ENCODE measurements around the gene ABLIM1.

DNA sequence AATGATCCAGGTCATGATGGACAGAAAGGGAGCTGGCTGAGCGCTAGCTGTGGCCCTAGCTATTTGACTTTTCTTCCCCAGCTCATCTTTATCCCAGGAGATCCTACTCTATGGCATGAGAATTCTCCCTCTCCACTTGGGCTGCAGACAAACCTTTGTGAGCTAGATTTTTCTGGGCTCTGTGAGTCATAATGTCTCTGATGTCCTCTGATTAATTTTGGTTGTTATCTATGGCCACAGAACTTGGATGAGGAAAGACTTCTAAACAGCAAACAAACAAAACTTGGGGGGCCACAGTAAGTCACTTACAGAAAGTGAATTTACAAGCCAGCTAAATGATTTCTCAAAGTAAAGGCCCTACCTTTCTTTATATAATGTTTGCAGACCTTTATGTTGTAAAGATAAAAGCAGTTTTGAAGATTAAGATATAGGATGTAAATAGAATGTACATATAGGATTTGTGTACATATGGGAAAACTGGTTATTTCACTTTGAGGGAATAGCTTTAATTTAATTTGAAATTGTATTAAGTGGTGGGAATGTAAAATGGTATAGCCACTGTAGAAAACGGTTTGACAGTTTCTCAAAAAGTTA, 10.4 kb downstream of the ABLIM1 start:
- TF ChIP-seq POLR2AphosphoS5 (IDR thresholded peaks at IDR 0.05) = no peak
- TF ChIP-seq, protein P1, sequence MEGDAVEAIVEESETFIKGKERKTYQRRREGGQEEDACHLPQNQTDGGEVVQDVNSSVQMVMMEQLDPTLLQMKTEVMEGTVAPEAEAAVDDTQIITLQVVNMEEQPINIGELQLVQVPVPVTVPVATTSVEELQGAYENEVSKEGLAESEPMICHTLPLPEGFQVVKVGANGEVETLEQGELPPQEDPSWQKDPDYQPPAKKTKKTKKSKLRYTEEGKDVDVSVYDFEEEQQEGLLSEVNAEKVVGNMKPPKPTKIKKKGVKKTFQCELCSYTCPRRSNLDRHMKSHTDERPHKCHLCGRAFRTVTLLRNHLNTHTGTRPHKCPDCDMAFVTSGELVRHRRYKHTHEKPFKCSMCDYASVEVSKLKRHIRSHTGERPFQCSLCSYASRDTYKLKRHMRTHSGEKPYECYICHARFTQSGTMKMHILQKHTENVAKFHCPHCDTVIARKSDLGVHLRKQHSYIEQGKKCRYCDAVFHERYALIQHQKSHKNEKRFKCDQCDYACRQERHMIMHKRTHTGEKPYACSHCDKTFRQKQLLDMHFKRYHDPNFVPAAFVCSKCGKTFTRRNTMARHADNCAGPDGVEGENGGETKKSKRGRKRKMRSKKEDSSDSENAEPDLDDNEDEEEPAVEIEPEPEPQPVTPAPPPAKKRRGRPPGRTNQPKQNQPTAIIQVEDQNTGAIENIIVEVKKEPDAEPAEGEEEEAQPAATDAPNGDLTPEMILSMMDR (IDR thresholded peaks at IDR 0.05) = no peak
- no peak for TF ChIP-seq EP300 (IDR thresholded peaks at IDR 0.05)

All from suprapubic skin (tissue), 4 donors.